ENCODE results near the gene MAIP1. TPM values are rescaled to one million over a fixed set of nuclear protein-coding genes. Genes with fewer than 3 reads are reported as not detected.
A peak's percentile ranks its signal among the peaks of the same experiment; 100 is the strongest.

Gene MAIP1
- total RNA-seq, 1 experiment from 2014 or later: 27.9 TPM

- H3K27me3 Mint-ChIP-seq (ENCODE audit: unreplicated experiment): no peaks in the 10 kb centered on the region
- TF ChIP-seq, protein P1, sequence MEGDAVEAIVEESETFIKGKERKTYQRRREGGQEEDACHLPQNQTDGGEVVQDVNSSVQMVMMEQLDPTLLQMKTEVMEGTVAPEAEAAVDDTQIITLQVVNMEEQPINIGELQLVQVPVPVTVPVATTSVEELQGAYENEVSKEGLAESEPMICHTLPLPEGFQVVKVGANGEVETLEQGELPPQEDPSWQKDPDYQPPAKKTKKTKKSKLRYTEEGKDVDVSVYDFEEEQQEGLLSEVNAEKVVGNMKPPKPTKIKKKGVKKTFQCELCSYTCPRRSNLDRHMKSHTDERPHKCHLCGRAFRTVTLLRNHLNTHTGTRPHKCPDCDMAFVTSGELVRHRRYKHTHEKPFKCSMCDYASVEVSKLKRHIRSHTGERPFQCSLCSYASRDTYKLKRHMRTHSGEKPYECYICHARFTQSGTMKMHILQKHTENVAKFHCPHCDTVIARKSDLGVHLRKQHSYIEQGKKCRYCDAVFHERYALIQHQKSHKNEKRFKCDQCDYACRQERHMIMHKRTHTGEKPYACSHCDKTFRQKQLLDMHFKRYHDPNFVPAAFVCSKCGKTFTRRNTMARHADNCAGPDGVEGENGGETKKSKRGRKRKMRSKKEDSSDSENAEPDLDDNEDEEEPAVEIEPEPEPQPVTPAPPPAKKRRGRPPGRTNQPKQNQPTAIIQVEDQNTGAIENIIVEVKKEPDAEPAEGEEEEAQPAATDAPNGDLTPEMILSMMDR (IDR thresholded peaks at IDR 0.05; ENCODE audit: unreplicated experiment): no peak
- H3K9me3 Mint-ChIP-seq (ENCODE audit: low read depth, unreplicated experiment): peaks cover 5% of the 10 kb centered on the region
- peaks cover 61% of the 10 kb centered on the region for H3K4me1 Mint-ChIP-seq (ENCODE audit: low read depth, unreplicated experiment)
- CTCF ChIA-PET: interaction anchor here (1.1 kb wide), 1 partner anchor 12 kb away, joined by 4 read pairs; no protein-coding TSS in a partner anchor
- BruUV-seq (replicated peaks): no TSS peak
- DNase-seq: no peak
- intact Hi-C loops (cut with micrococcal nuclease; ENCODE audit: unreplicated experiment): loop anchor here (10.0 kb wide), 1 partner anchor 429 kb away; no protein-coding TSS in a partner anchor
- no peak overlapping the region for H3K4me3 Mint-ChIP-seq (ENCODE audit: low read depth, unreplicated experiment)
- H3K27ac Mint-ChIP-seq (ENCODE audit: unreplicated experiment): peak overlapping the region; percentile 63
- peaks cover 22% of the 10 kb centered on the region for H3K36me3 Mint-ChIP-seq (ENCODE audit: insufficient read depth, unreplicated experiment)
Observed at GRCh38 chr2:199975273-199975895, 20.0 kb downstream of the MAIP1 start.

DNA sequence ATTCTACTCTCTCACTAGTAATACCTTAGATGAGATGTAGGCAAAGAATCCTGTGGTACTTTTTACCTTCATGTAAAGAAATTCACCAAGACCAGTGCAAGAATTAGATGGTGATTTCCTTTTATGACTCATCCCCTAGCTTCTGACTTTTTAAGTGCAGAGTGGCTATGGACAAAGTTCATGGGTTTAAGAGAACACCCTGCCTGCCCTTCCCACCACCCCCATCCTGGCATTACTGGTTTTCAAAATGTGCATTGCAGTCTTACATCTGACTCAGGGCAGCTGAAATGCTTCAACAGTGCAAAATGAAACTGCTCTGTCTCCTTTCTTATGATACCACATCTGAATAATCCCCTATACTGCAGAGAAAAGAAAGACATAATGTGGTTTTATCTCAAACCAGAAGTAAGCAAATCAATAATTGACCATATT lies 22.6 kb downstream of the MAIP1 start:
- H3K4me1 Mint-ChIP-seq (ENCODE audit: low read depth, unreplicated experiment): peaks cover 68% of the 10 kb centered on the region
- TF ChIP-seq, protein P1 (IDR thresholded peaks at IDR 0.05; ENCODE audit: unreplicated experiment): no peak
- peak overlapping the region; percentile 50 for H3K4me3 Mint-ChIP-seq (ENCODE audit: low read depth, unreplicated experiment)
- CTCF ChIA-PET: interaction anchor here (0.6 to 1.0 kb wide), 4 partner anchors 328 to 503 kb away, joined by 3 to 7 read pairs (median 4); no protein-coding TSS in a partner anchor
- intact Hi-C loops (cut with micrococcal nuclease; ENCODE audit: unreplicated experiment): loop anchor here (2.0 to 10.0 kb wide), 2 partner anchors 427 to 531 kb away; no protein-coding TSS in a partner anchor
- H3K9me3 Mint-ChIP-seq (ENCODE audit: low read depth, unreplicated experiment): peaks cover 5% of the 10 kb centered on the region
- peak; percentile 84 for DNase-seq
- H3K27ac Mint-ChIP-seq (ENCODE audit: unreplicated experiment): peak overlapping the region; percentile 79
- BruUV-seq (replicated peaks): no TSS peak
- H3K27me3 Mint-ChIP-seq (ENCODE audit: unreplicated experiment): no peaks in the 10 kb centered on the region
- H3K36me3 Mint-ChIP-seq (ENCODE audit: insufficient read depth, unreplicated experiment): peaks cover 22% of the 10 kb centered on the region

GRCh38 chr2:199979398-199979797 lies 24.0 kb downstream of the MAIP1 start:
- CTCF ChIA-PET: interaction anchor here (1.3 kb wide), 1 partner anchor 326 kb away, joined by 3 read pairs; no protein-coding TSS in a partner anchor
- Mint-ChIP-seq H3K4me1 (ENCODE audit: low read depth, unreplicated experiment) (peaks cover 62% of the 10 kb centered on the region), H3K27me3 (ENCODE audit: unreplicated experiment) (no peaks in the 10 kb centered on the region), H3K27ac (ENCODE audit: unreplicated experiment) (no peak overlapping the region), H3K4me3 (ENCODE audit: low read depth, unreplicated experiment) (peak overlapping the region; percentile 27), H3K36me3 (ENCODE audit: insufficient read depth, unreplicated experiment) (peaks cover 18% of the 10 kb centered on the region), H3K9me3 (ENCODE audit: low read depth, unreplicated experiment) (peaks cover 5% of the 10 kb centered on the region)
- TF ChIP-seq, protein P1 (IDR thresholded peaks at IDR 0.05; ENCODE audit: unreplicated experiment): no peak
- no peak for DNase-seq
- intact Hi-C loops (cut with micrococcal nuclease; ENCODE audit: unreplicated experiment): loop anchor here (2.0 to 10.0 kb wide), 2 partner anchors 425 to 529 kb away; no protein-coding TSS in a partner anchor
- no TSS peak for BruUV-seq (replicated peaks)

DNA sequence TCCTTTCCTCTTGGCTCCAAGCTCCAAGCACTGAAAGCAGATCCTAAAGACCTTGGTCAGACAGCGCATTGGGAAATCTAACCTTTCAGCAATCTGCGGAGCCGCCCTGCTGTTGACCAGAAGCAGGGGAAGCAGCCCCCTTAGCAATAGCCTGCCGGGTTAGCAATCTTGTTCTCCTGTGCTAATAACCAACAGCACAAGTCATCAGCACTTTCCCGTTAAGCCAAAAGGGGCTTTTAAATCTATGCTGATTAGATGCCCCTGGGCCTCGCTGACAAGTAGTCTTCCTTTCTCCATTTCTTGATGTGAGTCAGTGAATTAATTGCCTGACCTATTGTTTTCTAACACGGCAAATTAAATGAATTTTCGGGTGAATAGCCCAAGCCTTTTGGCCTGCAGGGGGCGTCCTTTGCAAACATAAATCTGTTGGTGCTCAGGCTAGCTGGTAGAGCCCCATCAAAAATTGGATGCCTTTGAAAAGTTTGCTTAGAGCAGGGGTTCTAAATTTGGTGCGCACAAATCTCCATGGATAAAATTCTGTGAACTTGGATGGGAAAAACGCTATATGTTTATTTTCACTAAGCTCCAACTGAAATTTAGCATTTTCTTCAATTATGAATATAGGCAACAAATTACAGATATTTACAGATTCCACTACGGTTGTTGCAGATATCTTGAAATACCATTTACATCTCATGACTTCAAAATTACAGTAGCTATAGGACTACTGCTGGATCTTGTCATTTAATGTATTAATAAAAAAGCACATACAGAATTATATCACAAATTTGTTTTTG lies 24.6 kb downstream of the MAIP1 start:
- Mint-ChIP-seq H3K36me3 (ENCODE audit: insufficient read depth, unreplicated experiment) (peaks cover 16% of the 10 kb centered on the region), H3K4me1 (ENCODE audit: low read depth, unreplicated experiment) (peaks cover 56% of the 10 kb centered on the region), H3K4me3 (ENCODE audit: low read depth, unreplicated experiment) (peak overlapping the region; percentile 27), H3K27me3 (ENCODE audit: unreplicated experiment) (no peaks in the 10 kb centered on the region), H3K27ac (ENCODE audit: unreplicated experiment) (peak overlapping the region; percentile 51), H3K9me3 (ENCODE audit: low read depth, unreplicated experiment) (peaks cover 5% of the 10 kb centered on the region)
- BruUV-seq (replicated peaks): no TSS peak
- TF ChIP-seq, protein P1 (IDR thresholded peaks at IDR 0.05; ENCODE audit: unreplicated experiment): peak; percentile 85
- DNase-seq: peak; percentile 91
- CTCF ChIA-PET: interaction anchor here (1.3 kb wide), 1 partner anchor 326 kb away, joined by 3 read pairs; no protein-coding TSS in a partner anchor
- intact Hi-C loops (cut with micrococcal nuclease; ENCODE audit: unreplicated experiment): loop anchor here (1.0 to 10.0 kb wide), 5 partner anchors 175 to 529 kb away; no protein-coding TSS in a partner anchor

All from Calu3 (cell line).